ENCODE data around the gene OR2J3. TPM values are rescaled to one million over a fixed set of nuclear protein-coding genes. Genes with fewer than 3 reads are reported as not detected.
"Not testable (repeated sequence)": the region's sequence is repeated elsewhere in the genome, so short reads cannot be mapped to it uniquely, and the experiment has no call there.

Gene OR2J3
- polyA plus RNA-seq, 1 of the 3 experiments (the other 2 are of a cell fraction) = not detected

- no peak overlapping the region for H3K27ac ChIP-seq (ENCODE audit: low read depth in 2 of 2, low read length in 1 of 2)
- H3K79me2 ChIP-seq (ENCODE audit: insufficient read depth) = no peaks in the 10 kb centered on the region
- no peaks in the 10 kb centered on the region for H3K9me2 ChIP-seq
- H4K20me1 ChIP-seq (ENCODE audit: insufficient read depth) = no peaks in the 10 kb centered on the region
- H3F3A ChIP-seq (replicated peaks; ENCODE audit: insufficient read depth) = no peaks in the 10 kb centered on the region
- H3K4me1 ChIP-seq (ENCODE audit: control insufficient read depth in 1 of 2, insufficient read depth in 2 of 2, low read depth in 1 of 2, low read length in 1 of 2) = no peaks in the 10 kb centered on the region
- TF ChIP-seq MAX (IDR thresholded peaks at IDR 0.05; ENCODE audit: low read depth) (no peak), EP300 (IDR thresholded peaks at IDR 0.05; ENCODE audit: borderline replicate concordance in 1 of 2, low read depth in 1 of 2, low read length in 1 of 2) (no peak), POLR2AphosphoS5 (IDR thresholded peaks at IDR 0.05; ENCODE audit: low read depth, low read length) (no peak), TCF12 (IDR thresholded peaks at IDR 0.05) (no peak), FOSL2 (IDR thresholded peaks at IDR 0.05; ENCODE audit: borderline replicate concordance, low read depth) (no peak), REST (IDR thresholded peaks at IDR 0.05; ENCODE audit: low read depth, low read length) (no peak), TEAD4 (IDR thresholded peaks at IDR 0.05; ENCODE audit: borderline replicate concordance, insufficient read depth) (no peak)
- no peaks in the 10 kb centered on the region for H3K36me3 ChIP-seq (replicated peaks in 1 of 2; ENCODE audit: control insufficient read depth in 1 of 2, insufficient read depth in 2 of 2, low read length in 1 of 2)
- no peak for DNase-seq
- H2AFZ ChIP-seq (ENCODE audit: low read depth) = no peak overlapping the region
- CTCF ChIA-PET = no interaction called here
- POLR2A ChIA-PET = no interaction called here
- H3K27me3 ChIP-seq (ENCODE audit: insufficient read depth) = no peaks in the 10 kb centered on the region
- WGBS (ENCODE audit: low lambda C conversion rate) = 10% methylated on average over 7 of the region's 7 CpGs
- no peak overlapping the region for H3K9ac ChIP-seq
- H3K4me2 ChIP-seq = no peak overlapping the region
- no peaks in the 10 kb centered on the region for H3K9me3 ChIP-seq
- H3K4me3 ChIP-seq (ENCODE audit: low read depth in 2 of 2, low read length in 1 of 2) = no peak overlapping the region
Observed at GRCh38 chr6:29112135-29112534, 4.3 kb downstream of the OR2J3 start.

GRCh38 chr6:29114964-29115363, 7.1 kb downstream of the OR2J3 start:
- H3K27ac ChIP-seq (ENCODE audit: low read depth in 2 of 2, low read length in 1 of 2); CTCF ChIA-PET; H3K79me2 ChIP-seq (ENCODE audit: insufficient read depth); H3K27me3 ChIP-seq (ENCODE audit: insufficient read depth); DNase-seq; H3K4me3 ChIP-seq (ENCODE audit: low read depth in 2 of 2, low read length in 1 of 2); POLR2A ChIA-PET; H3K4me1 ChIP-seq (ENCODE audit: control insufficient read depth in 1 of 2, insufficient read depth in 2 of 2, low read depth in 1 of 2, low read length in 1 of 2); H2AFZ ChIP-seq (ENCODE audit: low read depth); H3K9me2 ChIP-seq; H3K9ac ChIP-seq; H3K9me3 ChIP-seq; H4K20me1 ChIP-seq (ENCODE audit: insufficient read depth); H3K36me3 ChIP-seq (replicated peaks in 1 of 2; ENCODE audit: control insufficient read depth in 1 of 2, insufficient read depth in 2 of 2, low read length in 1 of 2); H3F3A ChIP-seq (replicated peaks; ENCODE audit: insufficient read depth); H3K4me2 ChIP-seq: not testable (repeated sequence)
- WGBS (ENCODE audit: low lambda C conversion rate) = 4% methylated on average over 1 of the region's 3 CpGs

- no peak overlapping the region for H3K4me2 ChIP-seq
- no peaks in the 10 kb centered on the region for H3K36me3 ChIP-seq (replicated peaks in 1 of 2; ENCODE audit: control insufficient read depth in 1 of 2, insufficient read depth in 2 of 2, low read length in 1 of 2)
- ChIA-PET CTCF (no interaction called here), POLR2A (no interaction called here)
- H3K79me2 ChIP-seq (ENCODE audit: insufficient read depth) = no peaks in the 10 kb centered on the region
- no peak for DNase-seq
- WGBS (ENCODE audit: low lambda C conversion rate) = 0% methylated on average over 2 of the region's 15 CpGs
- no peak overlapping the region for H3K4me3 ChIP-seq (ENCODE audit: low read depth in 2 of 2, low read length in 1 of 2)
- no peak overlapping the region for H2AFZ ChIP-seq (ENCODE audit: low read depth)
- no peak overlapping the region for H3K9ac ChIP-seq
- H3K4me1 ChIP-seq (ENCODE audit: control insufficient read depth in 1 of 2, insufficient read depth in 2 of 2, low read depth in 1 of 2, low read length in 1 of 2) = no peaks in the 10 kb centered on the region
- H3K9me3 ChIP-seq = no peaks in the 10 kb centered on the region
- H3K9me2 ChIP-seq = no peaks in the 10 kb centered on the region
- H3F3A ChIP-seq (replicated peaks; ENCODE audit: insufficient read depth) = no peaks in the 10 kb centered on the region
- no peak overlapping the region for H3K27ac ChIP-seq (ENCODE audit: low read depth in 2 of 2, low read length in 1 of 2)
- H3K27me3 ChIP-seq (ENCODE audit: insufficient read depth) = no peaks in the 10 kb centered on the region; the same call in 1 of the 2 replicates
- H4K20me1 ChIP-seq (ENCODE audit: insufficient read depth) = no peaks in the 10 kb centered on the region
- TF ChIP-seq GATA2 (CRISPR knock-in tag; IDR thresholded peaks at IDR 0.05) (no peak), RAD21 (IDR thresholded peaks at IDR 0.05; ENCODE audit: low read length) (no peak), TCF12 (IDR thresholded peaks at IDR 0.05) (no peak), EP300 (IDR thresholded peaks at IDR 0.05; ENCODE audit: borderline replicate concordance in 1 of 2, low read depth in 1 of 2, low read length in 1 of 2) (no peak), SIN3A (IDR thresholded peaks at IDR 0.05; ENCODE audit: borderline replicate concordance, low read depth, low read length) (no peak), ELF1 (IDR thresholded peaks at IDR 0.05) (no peak), PBX3 (IDR thresholded peaks at IDR 0.05) (no peak), IRF3 (IDR thresholded peaks at IDR 0.05; ENCODE audit: low read depth, low read length) (no peak), RXRA (IDR thresholded peaks at IDR 0.05; ENCODE audit: borderline replicate concordance, low read depth) (no peak), TAF1 (IDR thresholded peaks at IDR 0.05; ENCODE audit: borderline replicate concordance, low read depth, low read length) (no peak), RCOR1 (IDR thresholded peaks at IDR 0.05; ENCODE audit: low read length) (no peak), GABPA (IDR thresholded peaks at IDR 0.05; ENCODE audit: low read depth) (no peak)
Observed at GRCh38 chr6:29129326-29130012, 21.6 kb downstream of the OR2J3 start.

All from SK-N-SH (cell line).